Sigmoid colon (tissue), 7 donors: ENCODE results near the gene DDOST. TPM values are rescaled to one million over a fixed set of nuclear protein-coding genes. Genes with fewer than 3 reads are reported as not detected.

ENCODE experiments used
- DNase-seq: peaks from one replicate; pipeline ENCODE4 v3.0.0-alpha.2; 2019
- H3K27ac ChIP-seq, 4 donors: fragments of 200-600 bp; sonication (generic); one replicate each; pipeline ENCODE4 v1.5.1; 2016 to 2019; ENCODE audit warnings: mild to moderate bottlenecking in 1 of 4
- H3K27me3 ChIP-seq, 3 donors: fragments of 200-600 bp; sonication (generic); one replicate each; pipeline ENCODE4 v1.5.1; 2019; ENCODE audit warnings: mild to moderate bottlenecking in 1 of 3
- H3K36me3 ChIP-seq, 4 donors: fragments of 200-600 bp; sonication (generic); one replicate each; pipeline ENCODE4 v1.5.1; 2016 to 2019
- H3K4me1 ChIP-seq, 4 donors: fragments of 200-600 bp; sonication (generic); one replicate each; pipeline ENCODE4 v1.5.1; 2017 to 2019
- H3K4me3 ChIP-seq, 4 donors: fragments of 200-600 bp; sonication (generic); one replicate each; pipeline ENCODE4 v1.5.1; 2017 to 2019; ENCODE audit warnings: mild to moderate bottlenecking in 2 of 4, moderate library complexity in 1 of 4
- H3K9me3 ChIP-seq, 4 donors: fragments of 200-600 bp in 3 of 4; sonication (generic) in 3 of 4; one replicate each; pipeline versions ENCODE4 v1.5.1 to v1.6.1; 2013 to 2019
- EP300 ChIP-seq, 4 donors: sonication (generic); formaldehyde crosslinking; IDR thresholded peaks; one replicate each; pipeline ENCODE4 v1.6.1; 2017; ENCODE audit warnings: antibody characterized with exemption in 4 of 4
- POLR2A ChIP-seq, 2 donors: fragments of 450-650 bp; IDR thresholded peaks; one replicate each; pipeline ENCODE4 v1.6.1; 2016; ENCODE audit warnings: antibody characterized with exemption in 2 of 2, mild to moderate bottlenecking in 2 of 2, moderate library complexity in 2 of 2
- POLR2AphosphoS5 ChIP-seq, 4 donors: sonication (generic); formaldehyde crosslinking; IDR thresholded peaks; one replicate each; pipeline ENCODE4 v1.6.1; 2017; ENCODE audit warnings: antibody characterized with exemption in 4 of 4
- WGBS, 2 donors: extraction: QIAGEN DNeasy Blood & Tissue Kit; methylation state at CpG; one replicate each; pipeline ENCODE4 v1.1.7; 2013; 5-methylcytosine and 5-hydroxymethylcytosine counted together
- intact Hi-C: fragments of 100-400 bp; cut with DNase I; formaldehyde crosslinking; loops from one replicate; pipeline ENCODE4 v1.15.1; 2023
- polyA plus RNA-seq, 3 donors: library from polyadenylated mRNA; stranded (reverse); fragments of 200-250 nt; gene quantifications; one replicate each; pipeline ENCODE4 v1.2.3, GENCODE V29; 2013
- total RNA-seq, 4 donors: library from RNA; depleted of rRNA; stranded (reverse); fragments of >200 nt; gene quantifications; one replicate each; pipeline ENCODE4 v1.1.0, GENCODE V29; 2016
- TF ChIP-seq, protein P1 (sequence below), 4 experiments: fragments of 450-650 bp in 3 of 4; fragments of 200-600 bp in 1 of 4; IDR thresholded peaks; one replicate each; pipeline ENCODE4 v1.5.1; 2016 to 2019; ENCODE audit warnings: antibody characterized with exemption in 4 of 4, mild to moderate bottlenecking in 3 of 4, moderate library complexity in 2 of 4
- donor health status: healthy with polysubstance abuse.
- donor health status: Bipolar disorder and iron deficiency.
- donor health status: healthy.

Gene DDOST
- total and polyA plus RNA-seq, 7 donors = 61.3 to 243 (median 88.5) TPM

DNA sequence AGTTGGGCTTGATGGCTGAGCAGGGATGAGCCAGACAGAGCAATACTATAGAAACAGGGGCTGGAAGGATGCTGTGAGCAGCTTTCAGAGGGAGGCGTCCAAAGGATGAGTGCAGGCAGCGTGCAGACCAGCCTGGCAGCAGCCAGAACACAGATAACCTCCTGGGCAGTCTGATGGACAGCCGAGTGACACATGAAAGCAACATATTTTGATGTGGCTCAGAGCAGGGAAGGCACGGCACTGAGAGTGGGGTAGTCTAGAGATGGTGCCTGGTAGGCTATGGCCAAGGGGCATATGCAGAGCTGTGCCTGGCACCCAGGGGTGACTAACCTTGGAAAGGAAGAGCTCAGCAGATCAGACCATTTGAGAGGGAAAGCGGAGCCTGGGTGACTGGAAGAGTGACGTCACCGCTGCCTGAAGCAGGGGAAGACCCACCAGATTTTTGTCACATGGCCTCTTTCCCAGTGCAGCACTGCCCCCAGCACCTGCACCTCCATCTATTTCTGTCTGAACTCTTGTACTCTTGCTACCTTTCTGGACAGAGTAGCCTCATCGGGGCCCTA, 24.3 kb downstream of the DDOST start:
- WGBS, 2 donors = 95% methylated on average over 8 of the region's 8 CpGs
- Histone ChIP-seq H3K27me3 (no peaks in the 10 kb centered on the region), H3K9me3 (no peaks in the 10 kb centered on the region), H3K4me1 (peaks cover 0 to 28% (median 20%) of the 10 kb centered on the region in 4 donors), H3K4me3 (no peak overlapping the region), H3K27ac (no peak overlapping the region), H3K36me3 (peaks cover 0 to 49% (median 43%) of the 10 kb centered on the region in 4 donors)
- DNase-seq = no peak
- intact Hi-C loops = no loop called here
- TF ChIP-seq, protein P1, sequence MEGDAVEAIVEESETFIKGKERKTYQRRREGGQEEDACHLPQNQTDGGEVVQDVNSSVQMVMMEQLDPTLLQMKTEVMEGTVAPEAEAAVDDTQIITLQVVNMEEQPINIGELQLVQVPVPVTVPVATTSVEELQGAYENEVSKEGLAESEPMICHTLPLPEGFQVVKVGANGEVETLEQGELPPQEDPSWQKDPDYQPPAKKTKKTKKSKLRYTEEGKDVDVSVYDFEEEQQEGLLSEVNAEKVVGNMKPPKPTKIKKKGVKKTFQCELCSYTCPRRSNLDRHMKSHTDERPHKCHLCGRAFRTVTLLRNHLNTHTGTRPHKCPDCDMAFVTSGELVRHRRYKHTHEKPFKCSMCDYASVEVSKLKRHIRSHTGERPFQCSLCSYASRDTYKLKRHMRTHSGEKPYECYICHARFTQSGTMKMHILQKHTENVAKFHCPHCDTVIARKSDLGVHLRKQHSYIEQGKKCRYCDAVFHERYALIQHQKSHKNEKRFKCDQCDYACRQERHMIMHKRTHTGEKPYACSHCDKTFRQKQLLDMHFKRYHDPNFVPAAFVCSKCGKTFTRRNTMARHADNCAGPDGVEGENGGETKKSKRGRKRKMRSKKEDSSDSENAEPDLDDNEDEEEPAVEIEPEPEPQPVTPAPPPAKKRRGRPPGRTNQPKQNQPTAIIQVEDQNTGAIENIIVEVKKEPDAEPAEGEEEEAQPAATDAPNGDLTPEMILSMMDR (IDR thresholded peaks at IDR 0.05) = no peak
- no peak for TF ChIP-seq POLR2A (IDR thresholded peaks at IDR 0.05)

DNA sequence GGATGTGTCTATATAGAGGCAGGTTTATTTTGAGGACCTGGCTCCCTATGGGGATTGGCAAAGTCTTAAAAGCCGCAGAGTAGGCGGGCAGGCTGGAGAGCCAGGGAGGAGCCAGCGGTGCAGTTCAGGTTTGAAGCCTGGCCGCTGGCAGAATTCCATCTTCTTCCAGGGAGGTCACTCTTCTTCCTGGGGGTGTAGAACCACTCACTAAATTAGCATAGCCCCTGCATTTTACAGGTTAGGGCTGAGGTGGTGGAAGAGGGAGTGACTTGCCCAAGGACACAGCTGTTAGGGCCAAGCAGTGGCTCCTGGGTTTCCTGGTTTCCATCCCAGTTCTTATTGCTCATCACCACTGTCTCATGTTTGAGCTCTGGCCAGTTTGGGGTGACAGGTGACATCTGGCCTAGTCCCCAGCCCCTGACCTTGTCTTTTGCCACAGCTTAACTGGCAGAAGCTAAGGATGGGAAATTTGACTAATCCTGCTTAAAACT, 26.5 kb downstream of the DDOST start:
- WGBS, 2 donors = 9 to 12% methylated on average over 4 of the region's 4 CpGs
- peak overlapping the region; percentile 95 to 96 (median 96) for H3K27ac ChIP-seq

DNA sequence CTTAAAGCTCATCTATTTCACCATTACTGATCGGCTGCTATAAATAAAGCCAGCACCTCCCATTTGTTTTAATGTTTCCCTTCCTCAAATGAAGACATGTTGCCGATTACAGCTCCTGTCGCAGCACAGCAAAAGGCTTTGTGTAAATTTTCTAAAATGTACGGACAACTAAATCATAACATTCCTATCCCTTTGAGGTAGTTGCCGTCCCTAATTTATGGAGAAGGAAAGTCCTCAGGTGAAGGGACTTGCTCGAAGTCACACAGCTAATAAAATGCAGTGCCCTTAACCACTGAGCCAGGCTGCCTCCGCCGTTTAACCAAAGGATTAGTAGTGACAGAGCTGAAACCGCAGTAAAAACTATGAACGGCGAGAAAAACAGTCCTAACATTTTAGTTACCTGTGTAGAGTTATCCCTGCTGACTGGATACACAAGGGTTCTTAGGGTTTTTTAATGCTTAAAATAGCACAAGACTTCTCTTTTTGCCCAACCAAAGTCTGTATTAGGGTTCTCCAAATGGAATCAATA, 27.0 kb downstream of the DDOST start:
- no peaks in the 10 kb centered on the region for H3K27me3 ChIP-seq
- H3K9me3 ChIP-seq = no peaks in the 10 kb centered on the region
- peak overlapping the region; percentile 95 to 96 (median 96) for H3K27ac ChIP-seq
- whole genome bisulfite sequencing, 2 donors = 1 to 2% methylated on average over 11 of the region's 11 CpGs
- peak overlapping the region; percentile 88 to 99 (median 92) for H3K4me3 ChIP-seq
- intact Hi-C loops = no loop called here
- peaks cover 0 to 28% (median 20%) of the 10 kb centered on the region in 4 donors for H3K4me1 ChIP-seq
- TF ChIP-seq, protein P1 (IDR thresholded peaks at IDR 0.05) = no peak
- TF ChIP-seq POLR2AphosphoS5 (IDR thresholded peaks at IDR 0.05) (no peak), EP300 (IDR thresholded peaks at IDR 0.05) (no peak), POLR2A (IDR thresholded peaks at IDR 0.05) (no peak)
- DNase-seq = no peak
- H3K36me3 ChIP-seq = peaks cover 0 to 24% (median 22%) of the 10 kb centered on the region in 4 donors

More for the DNA sequence above, 26.5 kb downstream of the DDOST start:
- Histone ChIP-seq H3K4me3 (peak overlapping the region; percentile 88 to 99 (median 92)), H3K36me3 (peaks cover 0 to 29% (median 27%) of the 10 kb centered on the region in 4 donors), H3K4me1 (peaks cover 0 to 28% (median 20%) of the 10 kb centered on the region in 4 donors), H3K9me3 (no peaks in the 10 kb centered on the region), H3K27me3 (no peaks in the 10 kb centered on the region)
- TF ChIP-seq EP300 (IDR thresholded peaks at IDR 0.05) = no peak
- no peak for TF ChIP-seq POLR2A (IDR thresholded peaks at IDR 0.05)
- TF ChIP-seq, protein P1 (IDR thresholded peaks at IDR 0.05) = no peak
- no peak for TF ChIP-seq POLR2AphosphoS5 (IDR thresholded peaks at IDR 0.05)
- intact Hi-C loops = no loop called here
- no peak for DNase-seq

DNA sequence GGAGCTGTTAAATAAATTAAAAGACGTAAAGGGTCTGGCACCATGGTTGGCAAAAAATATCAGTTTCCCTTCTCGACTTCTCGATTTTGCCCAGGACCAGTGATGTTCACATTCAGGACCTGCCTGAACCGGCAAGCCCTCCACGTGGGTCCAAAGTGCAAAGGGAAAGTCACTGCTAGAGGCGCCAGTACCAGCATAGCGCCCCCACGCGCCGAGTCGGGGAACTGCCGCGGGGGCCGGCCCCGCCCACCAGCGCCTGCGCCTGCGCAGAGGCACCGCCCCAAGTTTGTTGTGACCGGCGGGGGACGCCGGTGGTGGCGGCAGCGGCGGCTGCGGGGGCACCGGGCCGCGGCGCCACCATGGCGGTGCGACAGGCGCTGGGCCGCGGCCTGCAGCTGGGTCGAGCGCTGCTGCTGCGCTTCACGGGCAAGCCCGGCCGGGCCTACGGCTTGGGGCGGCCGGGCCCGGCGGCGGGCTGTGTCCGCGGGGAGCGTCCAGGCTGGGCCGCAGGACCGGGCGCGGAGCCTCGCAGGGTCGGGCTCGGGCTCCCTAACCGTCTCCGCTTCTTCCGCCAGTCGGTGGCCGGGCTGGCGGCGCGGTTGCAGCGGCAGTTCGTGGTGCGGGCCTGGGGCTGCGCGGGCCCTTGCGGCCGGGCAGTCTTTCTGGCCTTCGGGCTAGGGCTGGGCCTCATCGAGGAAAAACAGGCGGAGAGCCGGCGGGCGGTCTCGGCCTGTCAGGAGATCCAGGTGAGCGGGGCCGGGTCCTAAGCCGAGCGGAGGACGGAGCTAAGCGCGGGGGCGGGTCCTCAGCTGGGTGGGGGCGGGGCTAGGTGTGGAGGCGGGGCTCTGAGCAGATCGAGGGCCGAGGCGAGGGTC, 27.7 kb downstream of the DDOST start, which contains the start of gene PINK1:
Gene PINK1 (plus strand): TSS at position 269 of the 875 bp plus-strand sequence. CDS start 91 bp downstream, at position 360.
- Histone ChIP-seq H3K36me3 (peaks cover 0 to 17% (median 15%) of the 10 kb centered on the region in 4 donors), H3K27me3 (no peaks in the 10 kb centered on the region), H3K4me1 (peaks cover 0 to 28% (median 20%) of the 10 kb centered on the region in 4 donors), H3K27ac (peak within 1 kb of the TSS; percentile 95 to 96 (median 96)), H3K4me3 (peak within 1 kb of the TSS; percentile 88 to 99 (median 92)), H3K9me3 (no peaks in the 10 kb centered on the region)
- intact Hi-C loops = loop anchor here (2.0 kb wide), 1 partner anchor 111 kb away; no protein-coding TSS in a partner anchor
- TF ChIP-seq, protein P1 (IDR thresholded peaks at IDR 0.05) = peak; percentile 88 to 98 (median 92)
- TF ChIP-seq POLR2AphosphoS5 (IDR thresholded peaks at IDR 0.05) (peak; percentile 31 to 86 (median 80)), EP300 (IDR thresholded peaks at IDR 0.05) (no peak)
- 1% methylated on average over 93 of the region's 93 CpGs for WGBS, 2 donors
- peak; percentile 90 for DNase-seq
